Measurements from ENCODE around the gene TCTN1. TPM values are rescaled to one million over a fixed set of nuclear protein-coding genes. Genes with fewer than 3 reads are reported as not detected.

The TCTN1 gene
- total RNA-seq, 1 experiment from 2014 or later: 42.8 TPM

GRCh38 chr12:110680032-110680431 lies 66.1 kb downstream of the TCTN1 start:
- DNase-seq (ENCODE audit: low read depth): no peak

GRCh38 chr12:110683888-110684287 lies 70.0 kb downstream of the TCTN1 start:
- DNase-seq (ENCODE audit: low read depth): no peak

GRCh38 chr12:110684312-110684836 lies 70.4 kb downstream of the TCTN1 start:
- no peak for DNase-seq (ENCODE audit: low read depth)

DNA sequence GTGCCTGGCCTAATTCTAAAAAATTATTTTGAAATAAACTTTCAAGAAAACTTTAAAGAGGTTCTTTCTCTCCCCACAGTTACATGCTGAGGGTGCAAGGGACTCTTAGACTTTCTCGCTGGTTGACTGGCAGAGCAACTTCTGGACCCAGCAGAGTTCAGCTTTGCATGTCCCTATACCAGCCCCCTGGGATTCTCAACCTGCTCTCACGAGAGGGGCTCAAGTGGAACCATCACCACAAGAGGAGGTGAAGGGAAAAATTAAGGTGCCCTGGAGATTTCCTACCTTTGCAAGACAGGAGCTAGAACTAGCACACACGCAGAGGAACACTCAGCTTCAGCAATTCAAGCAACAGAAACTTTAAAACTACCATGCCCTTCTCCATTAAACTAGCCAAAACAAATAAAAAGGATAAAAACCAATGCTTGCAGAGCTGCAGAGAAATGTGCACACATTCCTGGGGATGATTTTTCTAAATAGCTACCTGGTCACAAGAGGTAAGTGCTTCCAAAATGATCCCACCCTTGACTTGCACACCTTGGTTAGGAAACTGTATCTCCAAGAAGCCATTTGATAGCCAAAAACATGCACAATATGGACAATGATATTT lies 72.5 kb downstream of the TCTN1 start:
- no peak for DNase-seq (ENCODE audit: low read depth)

DNA sequence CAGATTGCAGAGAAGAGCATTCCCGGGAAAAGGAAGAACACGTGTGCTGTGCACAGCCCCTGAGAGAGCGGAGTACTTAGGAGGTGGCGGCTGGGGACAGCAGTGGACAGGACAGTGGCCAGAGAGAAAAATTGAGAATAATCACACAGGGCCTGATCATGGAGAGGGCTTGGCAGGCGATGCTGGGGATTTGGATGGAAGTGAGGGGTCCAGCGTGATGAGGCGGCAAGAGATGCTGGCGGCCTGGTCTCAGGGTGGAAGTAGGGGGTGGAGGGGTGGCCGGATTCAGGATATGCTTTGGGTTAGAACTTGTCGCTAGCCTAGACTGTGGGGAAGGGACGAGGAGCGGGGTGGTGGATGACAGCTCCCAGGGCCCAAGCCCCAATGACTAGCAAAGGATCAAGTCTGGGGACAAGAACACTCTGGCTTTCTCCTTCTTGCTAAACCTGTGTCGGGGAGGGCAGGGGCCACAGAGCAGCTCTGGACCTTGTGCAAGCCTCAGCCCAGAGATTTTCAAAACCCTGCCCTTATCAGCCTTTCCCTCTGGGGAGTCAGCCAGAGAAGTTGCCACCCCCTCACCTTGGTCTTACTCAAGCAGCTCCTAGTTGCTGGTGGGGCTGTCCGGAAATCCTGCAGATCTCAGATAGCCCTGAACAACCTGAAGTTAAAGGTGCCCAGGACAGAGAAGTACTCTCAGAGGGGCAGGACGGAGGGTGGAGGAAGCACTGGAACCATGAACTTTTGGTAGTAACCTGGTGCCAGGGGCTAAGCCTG lies 73.7 kb downstream of the TCTN1 start:
- no peak for DNase-seq (ENCODE audit: low read depth)

DNA sequence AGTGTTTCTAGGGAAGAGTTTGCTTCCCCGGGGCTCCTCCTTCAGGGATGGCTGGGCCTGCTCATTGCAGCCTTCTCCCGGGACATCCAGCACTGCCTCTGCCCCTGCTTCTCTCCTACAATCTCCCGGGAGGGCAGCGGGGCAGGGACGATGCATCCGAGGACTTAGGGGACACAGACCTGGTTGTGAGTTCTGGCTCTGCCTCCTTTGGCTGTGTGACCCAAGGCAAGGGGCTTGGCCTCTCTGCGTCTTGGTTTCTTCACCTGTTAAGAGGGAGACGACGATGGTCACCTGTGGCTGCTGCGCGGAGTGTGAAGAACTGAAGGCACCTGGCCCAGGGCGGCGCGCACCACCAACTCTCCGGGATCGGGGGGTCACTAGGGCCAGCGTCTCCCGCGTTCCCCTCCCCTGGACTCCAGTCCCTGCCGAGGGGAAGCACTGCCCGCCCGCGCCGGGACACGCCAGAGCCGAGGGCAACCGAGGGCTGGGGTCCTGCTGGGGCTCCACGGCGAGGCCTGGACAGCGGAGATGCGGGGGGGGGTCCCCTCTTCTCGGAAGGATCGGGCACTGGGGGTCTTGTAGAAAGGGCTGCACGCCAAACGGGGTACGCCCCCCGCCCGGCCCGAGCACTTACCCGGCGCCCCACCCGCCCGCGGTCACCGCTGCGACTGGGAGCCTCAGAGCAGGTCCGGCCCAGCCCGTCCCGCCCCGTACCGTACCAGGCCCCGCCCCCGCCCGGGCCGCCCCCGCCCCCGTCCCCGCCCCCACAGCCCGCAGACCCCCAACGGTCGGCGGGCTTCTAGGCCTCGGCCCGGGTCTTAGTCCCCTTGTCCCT lies 74.7 kb downstream of the TCTN1 start, which contains the start of gene HVCN1:
Gene HVCN1 (minus strand): TSS at position 670 of the 835 bp plus-strand sequence. CDS start 5,870 bp downstream, outside the sequence.
- DNase-seq (ENCODE audit: low read depth): no peak

DNA sequence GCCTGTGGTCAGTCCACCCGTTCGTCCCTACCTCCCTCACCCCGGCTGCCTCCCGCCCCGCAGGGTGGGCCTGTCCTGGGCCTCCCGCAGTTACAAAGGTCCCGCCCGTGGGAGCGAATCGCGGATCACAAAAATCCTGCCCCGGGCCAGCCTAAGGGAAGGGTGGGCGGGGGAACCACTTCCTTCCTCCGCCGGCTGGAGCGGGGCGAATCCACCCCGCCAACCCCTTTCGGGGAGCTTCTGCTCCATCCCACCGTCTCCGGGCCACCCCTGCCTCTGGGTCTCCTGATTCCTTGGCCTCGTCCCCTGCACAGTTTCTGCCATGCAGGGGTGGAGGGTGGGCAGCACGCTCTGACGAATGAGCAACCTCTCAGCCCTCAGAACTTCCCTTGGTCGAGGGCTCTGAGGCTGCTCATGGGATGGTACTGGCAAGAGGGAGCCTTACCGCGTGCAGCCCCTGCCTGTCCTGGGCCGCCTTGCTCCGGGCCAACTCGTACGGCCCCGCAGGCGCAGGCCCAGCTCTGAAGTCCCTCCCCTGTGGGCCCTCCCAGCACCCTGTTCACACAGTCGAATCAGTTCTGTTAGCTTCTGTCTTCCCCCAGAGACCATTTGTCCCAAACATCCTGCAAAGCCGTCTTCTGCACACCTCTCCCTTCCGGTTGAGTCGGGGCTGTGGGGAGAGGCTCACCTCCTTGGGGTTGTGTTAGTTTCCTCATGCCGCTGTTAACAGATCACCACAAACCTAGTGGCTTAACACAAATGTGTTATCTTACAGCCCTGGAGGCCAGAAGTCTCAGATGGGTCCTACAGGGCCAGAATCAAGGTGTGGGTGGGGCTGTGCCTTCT lies 75.6 kb downstream of the TCTN1 start:
- DNase-seq (ENCODE audit: low read depth): peak; percentile 14

DNA sequence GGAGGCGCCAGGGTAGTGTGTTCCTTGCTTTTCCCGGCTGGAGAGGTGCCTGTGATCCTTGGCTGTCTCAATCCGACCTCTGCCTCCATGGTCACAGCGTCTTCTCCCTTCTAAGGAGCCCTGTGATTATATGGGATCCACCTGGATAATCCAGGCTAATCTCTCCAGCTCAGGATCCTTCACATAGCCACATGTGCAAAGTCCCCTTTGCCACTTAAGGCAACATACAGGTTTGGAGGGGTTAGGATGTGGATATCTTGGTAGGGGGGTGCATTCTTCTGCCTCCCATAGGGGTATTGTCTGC lies 76.2 kb downstream of the TCTN1 start:
- no peak for DNase-seq (ENCODE audit: low read depth)

GRCh38 chr12:110693731-110694130 lies 79.8 kb downstream of the TCTN1 start:
- no peak for DNase-seq (ENCODE audit: low read depth)

DNA sequence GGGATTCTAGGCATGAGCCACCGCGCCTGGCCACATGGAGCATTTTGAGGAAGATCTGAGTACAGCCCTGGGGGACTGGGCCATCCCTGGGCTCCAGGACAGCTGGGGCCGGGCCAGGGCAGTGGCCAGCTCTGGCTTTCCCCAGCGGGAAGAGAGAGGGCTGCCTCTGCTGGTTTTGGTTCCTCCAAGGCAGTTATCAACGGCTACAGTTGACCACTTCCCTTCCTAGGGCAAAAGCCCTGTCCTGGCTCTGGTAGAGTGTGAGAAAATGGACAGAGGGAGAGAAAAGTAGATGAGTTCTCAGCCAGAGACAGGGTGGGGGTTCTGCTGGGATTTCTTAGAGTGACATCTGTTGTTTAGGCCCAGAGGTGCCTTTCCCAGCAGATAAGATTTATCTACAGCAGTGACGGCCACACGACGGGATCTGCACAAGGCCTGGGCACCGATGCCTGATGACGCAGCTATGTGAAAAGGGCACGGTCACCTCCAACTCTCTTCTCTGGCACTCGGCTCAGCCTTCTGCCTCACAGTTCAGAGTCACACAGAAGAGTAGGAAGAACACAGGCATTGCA lies 80.5 kb downstream of the TCTN1 start:
- DNase-seq (ENCODE audit: low read depth): no peak

- no peak for DNase-seq (ENCODE audit: low read depth)
Measured at GRCh38 chr12:110696283-110696682, 82.4 kb downstream of the TCTN1 start.

GRCh38 chr12:110697236-110697635 lies 83.3 kb downstream of the TCTN1 start:
- no peak for DNase-seq (ENCODE audit: low read depth)

GRCh38 chr12:110698171-110698902 lies 84.4 kb downstream of the TCTN1 start:
- DNase-seq (ENCODE audit: low read depth): peak; percentile 89

Other genes with a start within 250 kb of the TCTN1 start
- 70.9 and 71.0 TPM in 2 replicates for gene ANAPC7, start 210.4 kb upstream of the TCTN1 start, total RNA-seq (2014; rRNA removed; shearing (Covaris generic))
- gene ARPC3, start 163.8 kb upstream of the TCTN1 start, total RNA-seq (2014; rRNA removed; shearing (Covaris generic)): 987 and 1,311 TPM in 2 replicates
- gene GPN3, start 145.9 kb upstream of the TCTN1 start, total RNA-seq (2014; rRNA removed; shearing (Covaris generic)): 22.6 and 35.4 TPM in 2 replicates
- 20.6 and 24.8 TPM in 2 replicates for gene FAM216A, start 145.3 kb upstream of the TCTN1 start, total RNA-seq (2014; rRNA removed; shearing (Covaris generic))
- 117 and 146 TPM in 2 replicates for gene VPS29, start 112.0 kb upstream of the TCTN1 start, total RNA-seq (2014; rRNA removed; shearing (Covaris generic))
- 0.47 and 1.1 TPM in 2 replicates for gene RAD9B, start 111.8 kb upstream of the TCTN1 start, total RNA-seq (2014; rRNA removed; shearing (Covaris generic))
- 1.7 and 5.2 TPM in 2 replicates for gene PPTC7, start 30.8 kb upstream of the TCTN1 start, total RNA-seq (2014; rRNA removed; shearing (Covaris generic))
- gene HVCN1, start 75.0 kb downstream of the TCTN1 start, total RNA-seq (2014; rRNA removed; shearing (Covaris generic)): 0.30 and 2.1 TPM in 2 replicates
- 107 and 130 TPM in 2 replicates for gene PPP1CC, start 128.8 kb downstream of the TCTN1 start, total RNA-seq (2014; rRNA removed; shearing (Covaris generic))
- not detected in 2 replicates for gene CCDC63, start 232.9 kb downstream of the TCTN1 start, total RNA-seq (2014; rRNA removed; shearing (Covaris generic))

All from M059J (cell line).